Panc1 (cell line): ENCODE results near the gene MPPED2. TPM values are rescaled to one million over a fixed set of nuclear protein-coding genes. Genes with fewer than 3 reads are reported as not detected.

Experiments used
- ATAC-seq: fragments of 200-7000 bp; cut with Tn5 transposase; 2 replicates; pipeline ENCODE4 v1.9.1; 2020; ENCODE audit warnings: mild to moderate bottlenecking, moderate library complexity
- BruUV-seq: library from RNA; stranded (reverse); fragments of 400-500 nt; replicated peaks from 2 replicates; lab custom pipeline; 2021; lab: Mats Ljungman, UMichigan
- CTCF ChIA-PET: fragments of 300-600 bp; sonication (Branson Sonifier 250); formaldehyde crosslinking; loops from one replicate; lab custom pipeline; 2022; ENCODE audit warnings: antibody characterized with exemption; lab: Charles Lee
- POLR2A ChIA-PET: fragments of 300-600 bp; sonication (Branson Sonifier 250); formaldehyde crosslinking; loops from one replicate; lab custom pipeline; 2022; ENCODE audit warnings: antibody characterized with exemption; lab: Charles Lee
- DNase-seq: peaks from one replicate; pipeline ENCODE4 v3.0.0-alpha.2; 2010; ENCODE audit warnings: low read depth, low spot score
- H3K27ac ChIP-seq: 2 replicates; pipeline ENCODE4 v1.5.1; 2011; ENCODE audit warnings: mild to moderate bottlenecking, low read length, inconsistent platforms
- H3K27me3 ChIP-seq: fragments of 200-500 bp; sonication (Bioruptor generic); 2 replicates; pipeline ENCODE4 v1.6.0; 2014; ENCODE audit warnings: low read length, inconsistent platforms; ENCODE audit not compliant: control insufficient read depth, insufficient read depth
- H3K36me3 ChIP-seq: fragments of 200-500 bp; sonication (Bioruptor generic); 2 replicates; pipeline ENCODE4 v1.5.1; 2014; ENCODE audit warnings: inconsistent platforms, mild to moderate bottlenecking, low read length, moderate library complexity; ENCODE audit not compliant: control insufficient read depth, insufficient read depth
- H3K4me1 ChIP-seq: 2 replicates; pipeline ENCODE4 v1.5.1; 2011; ENCODE audit warnings: inconsistent platforms, mild to moderate bottlenecking, low read length, moderate library complexity; ENCODE audit not compliant: control insufficient read depth, insufficient read depth
- H3K4me3 ChIP-seq, 2 experiments: 2 replicates each; pipeline ENCODE4 v1.5.1; 2011 to 2012; ENCODE audit warnings: low read depth in 2 of 2, low read length in 2 of 2, mild to moderate bottlenecking in 2 of 2, inconsistent platforms in 1 of 2, moderate library complexity in 1 of 2
- H3K9me3 ChIP-seq: fragments of 200-500 bp; sonication (Bioruptor generic); 2 replicates; pipeline ENCODE4 v1.5.1; 2014; ENCODE audit warnings: low read depth, mild to moderate bottlenecking, inconsistent platforms, low read length, moderate library complexity; ENCODE audit not compliant: control insufficient read depth, insufficient read depth
- CTCF ChIP-seq: fragments of 450-650 bp; IDR thresholded peaks from 2 replicates; pipeline ENCODE4 v1.5.1; 2017; ENCODE audit warnings: mild to moderate bottlenecking
- POLR2AphosphoS5 ChIP-seq: IDR thresholded peaks from 2 replicates; pipeline ENCODE4 v1.6.1; 2012; ENCODE audit warnings: mild to moderate bottlenecking, low read depth, low read length, moderate library complexity
- REST ChIP-seq, 2 experiments: IDR thresholded peaks; 2 replicates each; pipeline ENCODE4 v1.6.1; 2011 to 2012; ENCODE audit warnings: low read depth in 2 of 2, control low read depth in 1 of 2, low read length in 1 of 2, mild to moderate bottlenecking in 1 of 2, moderate library complexity in 1 of 2; ENCODE audit not compliant: insufficient read depth in 1 of 2
- SIN3A ChIP-seq: IDR thresholded peaks from 2 replicates; pipeline ENCODE4 v1.6.1; 2012; ENCODE audit warnings: low read depth, mild to moderate bottlenecking, low read length, moderate library complexity, borderline replicate concordance; ENCODE audit not compliant: insufficient read depth
- TCF7L2 ChIP-seq: IDR thresholded peaks from 2 replicates; pipeline ENCODE4 v1.6.1; 2011; ENCODE audit warnings: mild to moderate bottlenecking, low read depth, low read length, inconsistent platforms
- in situ Hi-C: cut with HindIII; loops from 2 replicates; pipeline ENCODE4 v1.10.0; 2016; ENCODE audit warnings: low sequenced_read_pairs, low pct_unique_long_range_greater_than_20kb
- intact Hi-C: fragments of 100-400 bp; cut with micrococcal nuclease; formaldehyde crosslinking; loops from one replicate; pipeline ENCODE4 v1.10.0; 2022; ENCODE audit not compliant: unreplicated experiment
- total RNA-seq: library from RNA; stranded (reverse); gene quantifications from one replicate; pipeline ENCODE4 v1.2.1, GENCODE V29; 2021; ENCODE audit not compliant: unreplicated experiment

MPPED2 gene
- total RNA-seq, 1 experiment from 2014 or later: not detected

- H3K36me3 ChIP-seq: no peaks in the 10 kb centered on the region
- ChIA-PET CTCF (no interaction called here), POLR2A (no interaction called here)
- H3K27me3 ChIP-seq: no peaks in the 10 kb centered on the region
- intact Hi-C loops (no loop called here), in situ Hi-C loops (no loop called here)
- DNase-seq (no peak), ATAC-seq (no peak)
- no peak for TF ChIP-seq CTCF
- TF ChIP-seq TCF7L2: no peak
- no peak for TF ChIP-seq POLR2AphosphoS5
- no peak for TF ChIP-seq REST (IDR thresholded peaks at IDR 0.05; ENCODE audit: insufficient read depth in 1 of 2, low read depth in 2 of 2, low read length in 1 of 2)
- no peak for TF ChIP-seq SIN3A
- H3K4me1 ChIP-seq: no peaks in the 10 kb centered on the region
- no peak overlapping the region for H3K4me3 ChIP-seq
- no peaks in the 10 kb centered on the region for H3K9me3 ChIP-seq
- BruUV-seq: no TSS peak
- no peak overlapping the region for H3K27ac ChIP-seq
These were observed 80.5 kb downstream of the MPPED2 start for GRCh38 chr11:30505603-30506002.

- BruUV-seq: no TSS peak
- ChIA-PET POLR2A (no interaction called here), CTCF (no interaction called here)
- no peaks in the 10 kb centered on the region for H3K4me1 ChIP-seq
- DNase-seq: no peak
- intact Hi-C loops (no loop called here), in situ Hi-C loops (no loop called here)
- no peaks in the 10 kb centered on the region for H3K27me3 ChIP-seq
- H3K36me3 ChIP-seq: no peaks in the 10 kb centered on the region
- no peaks in the 10 kb centered on the region for H3K9me3 ChIP-seq
- H3K4me3 ChIP-seq: no peak overlapping the region
- H3K27ac ChIP-seq: no peak overlapping the region
- no peak for TF ChIP-seq SIN3A
- TF ChIP-seq POLR2AphosphoS5: no peak
- TF ChIP-seq REST (IDR thresholded peaks at IDR 0.05; ENCODE audit: insufficient read depth in 1 of 2, low read depth in 2 of 2, low read length in 1 of 2): no peak
- TF ChIP-seq CTCF: no peak
- no peak for TF ChIP-seq TCF7L2
- ATAC-seq: no peak
These were observed 81.7 kb downstream of the MPPED2 start for GRCh38 chr11:30504468-30504867.
